Stimulated activated naive CD4-positive, alpha-beta T cell treated with Interleukin-2 at 50 U/mL for 16 hours (primary cell): ENCODE data around the gene SH2D4B.

Experiments
- DNase-seq: peaks from one replicate; lab custom pipeline; 2025; lab: John Stamatoyannopoulos, UW

SH2D4B gene

GRCh38 chr10:80590585-80591125, 53.0 kb downstream of the SH2D4B start:
- DNase-seq, result no peak

DNA sequence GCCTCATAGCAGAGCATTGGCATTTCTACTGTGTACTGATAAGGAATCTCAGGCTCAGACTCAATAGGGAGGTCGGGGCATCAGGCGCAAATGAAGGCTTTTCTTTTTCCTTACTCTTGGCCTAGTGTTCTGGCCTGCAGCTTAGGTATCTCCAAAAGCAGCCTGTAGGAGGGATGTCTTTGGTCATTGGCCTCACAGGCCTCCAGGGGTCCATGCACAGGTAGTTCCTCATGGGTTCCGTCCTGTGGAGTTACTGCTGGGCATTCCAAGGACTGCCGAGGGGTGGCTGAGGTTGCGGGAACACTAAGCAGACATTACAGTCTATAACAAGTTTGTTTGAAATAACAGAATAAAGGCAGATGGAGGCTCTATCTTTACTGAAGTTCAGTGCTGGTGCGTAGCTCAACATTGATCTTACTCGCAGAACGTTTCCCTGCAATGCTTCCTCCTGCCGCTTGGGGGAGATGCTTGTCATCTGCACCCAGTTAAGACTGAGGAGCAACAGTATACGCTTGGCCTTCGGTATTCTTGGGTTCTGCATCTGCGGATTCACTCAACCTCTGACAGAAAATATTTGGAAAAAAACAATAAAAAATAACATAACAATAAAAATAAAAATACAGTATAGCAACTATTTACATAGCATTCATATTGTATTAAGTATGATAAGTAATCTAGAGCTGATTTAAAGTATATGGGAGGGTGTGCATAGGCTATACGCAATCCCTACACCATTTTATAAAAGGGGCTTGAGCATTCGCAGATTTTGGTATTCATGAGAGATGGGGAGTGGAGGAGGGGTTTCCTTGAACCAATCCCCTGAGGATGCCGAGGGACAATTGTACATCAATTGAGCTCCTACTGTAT, 58.9 kb downstream of the SH2D4B start:
- peak; percentile 15 for DNase-seq

DNA sequence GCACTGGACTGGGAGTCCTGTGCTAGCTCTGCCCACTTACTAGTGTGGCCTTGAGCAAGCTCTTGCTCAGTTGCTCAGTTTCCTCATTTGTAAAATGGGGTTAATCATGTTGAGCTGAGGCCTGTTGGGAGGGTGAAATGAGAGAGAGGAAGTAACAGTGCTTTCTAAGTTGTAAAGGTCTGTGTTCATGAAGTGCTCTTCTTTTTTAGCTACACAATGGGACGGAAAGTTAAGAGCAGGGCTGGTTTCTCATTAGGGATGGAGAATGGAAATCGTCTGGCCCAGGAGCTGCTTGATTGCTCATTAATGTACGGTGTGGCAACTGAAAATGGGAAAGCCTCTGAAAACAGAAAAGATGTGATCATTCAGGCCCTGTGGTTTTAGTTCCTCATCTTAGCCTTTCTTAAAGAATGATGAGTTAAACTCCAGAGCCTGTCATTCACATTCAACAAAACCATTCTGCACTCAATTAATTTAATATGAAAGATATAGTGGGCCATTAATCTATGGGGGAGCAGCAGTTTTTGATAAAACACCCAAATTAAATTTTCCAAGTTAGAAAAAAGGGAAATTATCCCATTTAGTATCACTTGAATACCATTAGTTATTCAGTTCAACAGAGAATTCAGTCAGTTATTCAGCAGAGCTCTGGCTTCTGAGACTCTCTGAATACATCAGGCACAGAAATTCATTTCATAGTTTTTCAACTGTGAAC, 60.5 kb downstream of the SH2D4B start:
- no peak for DNase-seq

DNA sequence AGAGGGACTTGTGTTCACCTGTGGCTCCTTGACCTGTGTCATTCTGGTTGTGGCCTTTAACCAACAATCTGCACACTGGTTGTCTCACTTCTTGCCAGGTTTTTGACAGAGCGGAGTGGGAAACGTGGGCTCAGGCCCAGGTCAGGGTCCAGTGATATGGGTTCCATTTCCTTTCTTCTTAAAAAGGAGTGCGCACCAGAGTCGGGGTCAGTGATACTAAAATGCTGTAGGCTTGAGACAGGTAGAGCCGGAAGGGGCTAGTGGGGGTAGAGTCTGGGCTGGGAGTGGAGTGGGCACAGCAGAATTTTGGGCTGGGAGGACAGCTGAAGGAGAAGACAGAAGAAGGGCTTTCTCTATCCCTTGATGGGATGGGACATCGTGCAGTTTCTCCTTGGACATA, 61.2 kb downstream of the SH2D4B start:
- no peak for DNase-seq

DNA sequence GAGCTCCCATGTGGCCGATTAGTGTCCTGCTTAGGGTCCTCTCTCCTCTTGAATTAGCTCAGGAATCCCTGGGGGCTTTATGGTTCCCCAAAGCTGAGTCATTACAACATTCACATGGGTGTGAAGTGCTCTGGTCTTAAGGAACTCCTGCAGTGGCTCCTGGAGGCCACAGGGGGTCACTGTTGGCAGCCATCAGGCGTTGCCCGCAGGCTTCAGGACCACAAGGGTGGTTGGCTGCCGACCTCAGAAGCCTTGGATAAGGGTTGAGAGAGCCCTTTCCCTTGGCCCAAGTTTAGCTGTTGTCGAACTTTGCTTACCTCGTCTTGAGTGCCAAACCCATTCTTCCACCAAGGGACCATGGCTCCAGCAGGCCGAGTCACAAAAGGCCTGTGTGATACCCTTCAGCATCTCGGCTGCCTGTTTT, 61.7 kb downstream of the SH2D4B start:
- no peak for DNase-seq

DNA sequence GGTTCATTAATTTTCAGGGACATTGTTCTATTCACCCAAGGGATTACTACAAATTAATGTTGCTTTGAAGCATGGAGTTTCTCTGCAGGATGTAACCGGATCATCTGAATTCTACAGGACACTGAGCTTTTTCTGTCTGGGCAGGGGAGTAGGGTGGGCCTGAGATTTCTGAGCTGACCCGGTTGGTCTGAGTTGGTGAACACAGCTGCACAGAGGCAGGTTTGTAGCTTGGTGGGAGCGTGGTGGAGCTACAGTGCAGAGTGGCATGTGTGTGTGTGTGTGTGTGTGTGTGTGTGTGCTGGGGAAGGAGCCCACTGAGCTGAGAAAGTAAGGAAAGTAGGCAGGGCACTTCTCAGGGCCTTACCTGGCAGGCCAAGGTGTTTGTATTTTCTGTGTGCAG, 62.6 kb downstream of the SH2D4B start:
- DNase-seq, result no peak

DNA sequence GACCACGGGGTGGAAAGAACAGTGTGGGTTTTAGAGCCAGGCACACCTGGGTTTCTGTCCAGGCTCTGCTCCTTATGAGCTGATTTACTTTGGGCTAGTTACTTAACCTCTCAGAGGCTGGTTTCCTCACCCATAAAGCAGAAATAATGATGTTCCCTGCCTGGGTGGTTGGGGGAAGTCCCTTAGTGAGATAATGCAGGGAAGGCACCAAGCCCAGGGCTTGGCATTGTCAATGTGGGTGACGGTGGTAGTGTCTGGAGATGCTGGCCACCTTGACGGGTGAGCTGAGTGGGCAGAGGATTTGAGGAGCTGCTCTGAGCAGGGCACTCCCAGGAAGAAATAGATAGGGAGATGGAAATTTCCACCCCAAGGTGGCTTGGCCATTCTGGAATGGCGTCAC, 65.2 kb downstream of the SH2D4B start:
- no peak for DNase-seq

DNA sequence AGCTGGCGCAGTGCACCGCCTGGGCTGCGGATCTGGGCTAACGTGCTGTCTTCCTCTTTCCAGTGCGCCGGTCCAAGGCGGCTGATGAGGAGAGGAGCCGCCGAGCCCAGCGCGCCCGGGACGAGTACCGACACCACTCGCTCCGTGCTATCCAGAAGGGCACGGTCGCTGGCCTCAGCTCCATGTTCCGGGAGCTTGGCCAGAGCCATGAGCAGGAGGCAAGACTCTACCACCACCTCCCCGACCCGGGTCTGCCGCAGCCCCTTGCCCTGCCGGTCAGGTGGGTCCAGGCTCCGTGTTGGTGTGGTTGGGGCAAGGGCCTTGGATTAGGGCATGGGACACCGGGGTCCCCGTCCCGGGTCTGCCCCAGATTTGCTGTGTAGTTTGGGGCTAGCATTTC, 65.8 kb downstream of the SH2D4B start:
- no peak for DNase-seq

DNA sequence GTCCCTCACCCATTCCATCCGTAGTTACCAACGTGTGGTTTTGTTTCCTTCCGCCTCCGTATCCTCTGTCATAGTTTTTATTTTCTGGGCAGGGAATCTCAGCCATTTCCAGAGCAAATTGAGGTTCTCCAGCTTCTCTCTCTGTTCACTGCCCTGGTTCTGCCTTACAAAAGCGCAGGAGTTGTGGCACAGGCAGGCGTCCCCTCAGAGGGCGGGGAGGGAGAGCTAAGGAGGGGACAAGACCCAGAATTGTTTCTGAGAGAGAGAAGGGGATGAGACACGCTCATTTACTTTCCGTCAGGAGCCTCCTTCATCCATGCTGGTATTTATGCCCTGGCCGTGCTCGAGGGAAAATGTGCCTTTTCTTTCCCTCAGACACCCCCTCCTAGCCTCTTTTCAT, 71.0 kb downstream of the SH2D4B start:
- no peak for DNase-seq

- DNase-seq, result no peak
Observed at GRCh38 chr10:80609331-80609730, 71.6 kb downstream of the SH2D4B start.

DNA sequence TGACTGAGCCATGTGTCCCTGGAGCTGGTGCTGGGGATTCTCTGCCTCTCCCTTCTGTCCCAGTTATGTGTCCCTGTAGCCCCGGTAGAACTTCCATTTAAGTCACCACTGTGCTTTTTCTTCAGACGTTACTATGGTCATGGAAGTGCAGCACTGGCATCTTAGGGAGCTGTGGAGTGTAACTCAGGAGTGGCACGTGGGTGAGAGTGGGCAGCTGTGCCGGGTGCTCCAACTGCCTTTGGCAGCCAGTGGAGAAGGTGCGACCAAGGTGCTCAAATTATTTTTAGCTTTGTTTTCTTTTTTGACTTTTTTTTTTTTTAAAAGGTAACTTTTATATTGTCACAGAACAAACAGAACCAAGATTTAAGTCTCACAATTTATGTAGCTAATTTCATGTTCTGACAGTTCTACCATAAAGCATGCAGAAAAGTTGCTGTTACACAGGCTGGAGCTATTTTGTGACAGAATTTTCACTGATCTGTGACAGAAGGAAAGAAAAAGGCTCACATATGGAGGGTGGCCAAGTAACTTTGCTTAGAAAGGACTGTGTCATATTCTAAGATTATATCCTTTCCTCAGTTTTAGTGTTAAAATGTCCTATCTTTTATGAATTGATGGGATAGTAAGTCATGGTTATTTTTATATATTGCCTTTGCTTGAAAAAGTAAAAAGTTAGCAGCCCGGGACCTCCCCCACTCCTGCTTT, 73.9 kb downstream of the SH2D4B start:
- DNase-seq, result no peak

- no peak for DNase-seq
Observed at GRCh38 chr10:80612261-80612660, 74.6 kb downstream of the SH2D4B start.

- DNase-seq, result no peak
Observed at GRCh38 chr10:80613466-80614170, 75.9 kb downstream of the SH2D4B start.

DNA sequence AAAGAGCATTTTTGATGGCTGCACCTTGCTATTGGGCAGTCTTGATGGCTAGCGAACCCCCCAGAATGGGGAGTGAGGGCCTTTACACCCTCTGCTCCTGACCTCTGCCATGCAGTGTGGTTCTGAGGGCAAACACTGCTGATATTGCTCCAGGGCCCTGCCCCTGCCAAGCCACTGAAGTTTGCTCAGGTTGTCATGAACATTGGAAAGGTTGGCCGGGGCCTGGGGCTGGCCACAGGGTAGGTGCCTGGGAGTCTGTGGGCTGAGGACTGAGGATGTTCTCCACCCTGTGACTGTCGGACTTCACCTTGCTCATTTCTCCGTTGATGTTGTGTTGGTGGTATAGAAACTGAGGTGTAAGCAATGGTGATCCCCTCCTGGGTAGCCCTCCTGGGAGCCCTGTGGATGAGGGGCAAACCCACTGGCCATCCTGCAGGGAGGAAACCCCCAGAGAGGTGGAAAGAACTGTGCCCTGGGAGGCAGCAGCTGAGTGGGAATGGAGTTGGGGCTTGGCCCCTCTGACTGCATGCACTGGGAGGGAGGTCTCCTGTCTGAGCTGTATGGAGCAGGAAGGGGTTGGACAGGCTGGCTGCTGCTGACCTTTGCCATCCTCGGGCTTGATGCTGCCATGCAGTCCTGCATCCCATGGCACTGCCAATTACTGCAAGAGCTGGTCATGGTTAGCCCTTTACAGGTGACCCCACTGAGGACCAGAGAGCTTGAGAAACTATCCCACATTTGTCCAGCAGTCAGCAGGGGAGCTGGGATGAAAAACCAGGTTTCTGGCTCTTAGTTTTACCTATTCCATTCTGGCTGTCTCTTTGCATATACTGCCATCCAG, 77.1 kb downstream of the SH2D4B start:
- DNase-seq, result no peak

GRCh38 chr10:80617807-80618206, 80.1 kb downstream of the SH2D4B start:
- no peak for DNase-seq

DNA sequence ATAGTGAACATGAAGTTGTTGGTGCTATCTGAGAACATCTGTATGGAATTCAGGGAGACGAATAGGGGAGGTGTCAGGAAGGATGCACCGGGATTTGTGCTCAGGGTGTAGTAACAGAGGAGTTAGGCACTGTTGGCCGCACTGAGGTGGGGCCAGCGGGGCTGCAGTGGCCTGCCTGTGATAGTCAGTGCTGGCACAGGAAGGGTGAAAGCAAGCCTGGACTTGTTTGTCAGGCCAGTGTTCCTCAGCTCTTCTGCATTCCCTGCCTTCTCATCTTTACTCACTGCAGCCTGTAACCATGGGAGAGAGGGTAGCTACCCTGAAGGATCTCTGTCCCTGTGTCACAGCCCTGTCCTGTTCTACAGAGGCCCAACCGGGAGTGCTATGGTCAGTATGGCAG, 81.3 kb downstream of the SH2D4B start:
- no peak for DNase-seq

DNA sequence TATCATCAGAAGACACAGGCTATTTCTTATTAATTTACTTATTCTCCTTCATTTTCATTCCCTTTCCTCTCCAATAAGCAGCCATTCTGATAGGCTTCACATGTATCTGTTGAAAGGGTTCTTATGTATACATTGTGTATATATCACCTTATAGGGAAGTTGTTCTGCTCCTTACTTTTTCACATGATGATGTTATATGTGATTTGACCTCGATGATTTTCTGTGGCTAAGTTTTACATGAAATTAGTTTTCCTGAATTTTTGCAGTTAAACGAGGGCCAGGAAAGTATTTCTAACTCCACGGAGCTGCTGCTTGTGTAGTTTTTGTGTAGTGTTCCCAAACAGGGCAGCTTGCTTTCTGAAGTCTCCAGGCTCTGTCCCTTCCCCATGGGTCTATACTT, 84.5 kb downstream of the SH2D4B start:
- DNase-seq, result no peak

DNA sequence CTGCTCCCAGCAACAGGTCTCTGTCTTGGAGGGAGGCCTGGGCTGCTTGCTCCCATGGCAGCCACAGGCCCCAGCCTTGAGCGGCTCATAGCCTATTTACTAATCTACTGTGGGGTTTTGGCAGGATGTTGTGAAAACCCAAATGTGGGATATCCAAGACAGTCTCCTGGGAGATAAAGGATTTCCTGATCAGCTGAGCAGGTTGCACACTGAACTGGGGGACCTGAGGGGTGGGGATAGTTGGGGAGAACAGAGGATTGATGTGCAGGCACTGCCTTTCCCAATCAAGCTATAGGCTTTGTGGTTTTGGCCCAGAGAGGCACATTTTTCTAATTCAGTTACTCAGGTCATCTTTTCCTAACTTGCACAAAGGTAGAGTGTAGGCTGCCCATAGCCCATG, 92.6 kb downstream of the SH2D4B start:
- DNase-seq, result no peak

- DNase-seq, result no peak
Observed at GRCh38 chr10:80632742-80633141, 95.0 kb downstream of the SH2D4B start.

- no peak for DNase-seq
Observed at GRCh38 chr10:80633383-80633860, 95.7 kb downstream of the SH2D4B start.

DNA sequence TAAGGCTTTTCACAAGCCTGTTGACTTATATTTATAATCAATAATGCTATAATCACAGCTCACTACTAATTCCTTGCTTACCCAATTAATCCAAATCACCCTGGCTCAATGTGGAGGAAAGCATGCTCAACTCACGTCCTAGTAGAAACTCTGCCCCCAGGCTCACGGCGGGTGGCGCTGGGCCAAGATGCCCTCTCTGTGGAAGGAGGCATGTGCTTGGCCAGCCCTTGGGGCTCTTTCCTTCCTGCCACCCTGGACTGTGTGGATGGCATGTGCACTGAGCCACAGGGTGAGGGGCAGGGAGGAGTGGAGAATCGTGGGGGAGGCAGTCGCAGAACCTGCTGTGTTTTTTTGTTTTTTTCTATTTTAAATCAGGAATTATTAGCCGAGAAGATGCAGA, 96.2 kb downstream of the SH2D4B start:
- no peak for DNase-seq
